DND-41 (cell line): Measurements from ENCODE around the gene OR2B2.

Experiments
- EZH2 ChIP-seq: IDR thresholded peaks from 3 replicates; pipeline ENCODE4 v1.6.1; 2012; ENCODE audit warnings: borderline replicate concordance, low read depth, mild to moderate bottlenecking, moderate library complexity, low read length, inconsistent platforms; ENCODE audit not compliant: severe bottlenecking
- TF ChIP-seq, protein P1 (sequence below): IDR thresholded peaks from 2 replicates; pipeline ENCODE4 v1.5.1; 2012; ENCODE audit warnings: borderline replicate concordance, low read length, moderate library complexity, mild to moderate bottlenecking; ENCODE audit not compliant: poor library complexity, severe bottlenecking; ENCODE audit errors: extremely low read depth

DNA sequence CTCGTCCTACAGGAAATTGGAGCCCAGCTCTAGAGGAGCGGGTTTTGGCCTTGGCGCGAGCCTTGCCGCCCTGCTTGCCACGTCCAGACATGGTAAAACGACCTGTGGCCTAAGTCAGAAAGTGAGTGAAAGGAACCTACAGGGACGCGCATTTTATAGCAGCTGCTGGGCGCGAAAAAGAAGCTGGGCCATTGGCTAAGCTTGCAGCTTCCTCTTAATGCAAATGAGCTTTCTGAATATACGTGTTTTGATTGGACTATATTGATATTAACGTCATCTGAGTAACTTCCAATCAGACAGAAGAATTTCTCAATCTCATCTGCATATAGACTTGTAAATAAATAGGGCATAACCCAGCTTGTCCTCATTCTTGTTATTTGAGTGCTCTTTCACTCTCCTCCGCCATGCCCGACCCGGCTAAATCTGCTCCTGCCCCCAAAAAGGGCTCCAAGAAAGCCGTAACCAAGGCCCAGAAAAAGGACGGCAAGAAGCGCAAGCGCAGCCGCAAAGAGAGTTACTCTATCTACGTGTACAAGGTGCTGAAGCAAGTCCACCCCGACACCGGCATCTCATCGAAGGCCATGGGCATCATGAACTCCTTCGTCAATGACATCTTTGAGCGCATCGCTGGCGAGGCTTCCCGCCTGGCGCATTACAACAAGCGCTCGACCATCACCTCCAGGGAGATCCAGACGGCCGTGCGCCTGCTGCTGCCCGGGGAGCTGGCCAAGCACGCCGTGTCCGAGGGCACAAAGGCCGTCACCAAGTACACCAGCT lies 18.9 kb downstream of the OR2B2 start:
- TF ChIP-seq, protein P1, sequence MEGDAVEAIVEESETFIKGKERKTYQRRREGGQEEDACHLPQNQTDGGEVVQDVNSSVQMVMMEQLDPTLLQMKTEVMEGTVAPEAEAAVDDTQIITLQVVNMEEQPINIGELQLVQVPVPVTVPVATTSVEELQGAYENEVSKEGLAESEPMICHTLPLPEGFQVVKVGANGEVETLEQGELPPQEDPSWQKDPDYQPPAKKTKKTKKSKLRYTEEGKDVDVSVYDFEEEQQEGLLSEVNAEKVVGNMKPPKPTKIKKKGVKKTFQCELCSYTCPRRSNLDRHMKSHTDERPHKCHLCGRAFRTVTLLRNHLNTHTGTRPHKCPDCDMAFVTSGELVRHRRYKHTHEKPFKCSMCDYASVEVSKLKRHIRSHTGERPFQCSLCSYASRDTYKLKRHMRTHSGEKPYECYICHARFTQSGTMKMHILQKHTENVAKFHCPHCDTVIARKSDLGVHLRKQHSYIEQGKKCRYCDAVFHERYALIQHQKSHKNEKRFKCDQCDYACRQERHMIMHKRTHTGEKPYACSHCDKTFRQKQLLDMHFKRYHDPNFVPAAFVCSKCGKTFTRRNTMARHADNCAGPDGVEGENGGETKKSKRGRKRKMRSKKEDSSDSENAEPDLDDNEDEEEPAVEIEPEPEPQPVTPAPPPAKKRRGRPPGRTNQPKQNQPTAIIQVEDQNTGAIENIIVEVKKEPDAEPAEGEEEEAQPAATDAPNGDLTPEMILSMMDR: no peak
- TF ChIP-seq EZH2: no peak
